ENCODE results near the gene ARL14.

GRCh38 chr3:160691151-160691550, 14.2 kb downstream of the ARL14 start:
- no peak for TF ChIP-seq POLR2A (IDR thresholded peaks at IDR 0.05)
- TF ChIP-seq, protein P1, sequence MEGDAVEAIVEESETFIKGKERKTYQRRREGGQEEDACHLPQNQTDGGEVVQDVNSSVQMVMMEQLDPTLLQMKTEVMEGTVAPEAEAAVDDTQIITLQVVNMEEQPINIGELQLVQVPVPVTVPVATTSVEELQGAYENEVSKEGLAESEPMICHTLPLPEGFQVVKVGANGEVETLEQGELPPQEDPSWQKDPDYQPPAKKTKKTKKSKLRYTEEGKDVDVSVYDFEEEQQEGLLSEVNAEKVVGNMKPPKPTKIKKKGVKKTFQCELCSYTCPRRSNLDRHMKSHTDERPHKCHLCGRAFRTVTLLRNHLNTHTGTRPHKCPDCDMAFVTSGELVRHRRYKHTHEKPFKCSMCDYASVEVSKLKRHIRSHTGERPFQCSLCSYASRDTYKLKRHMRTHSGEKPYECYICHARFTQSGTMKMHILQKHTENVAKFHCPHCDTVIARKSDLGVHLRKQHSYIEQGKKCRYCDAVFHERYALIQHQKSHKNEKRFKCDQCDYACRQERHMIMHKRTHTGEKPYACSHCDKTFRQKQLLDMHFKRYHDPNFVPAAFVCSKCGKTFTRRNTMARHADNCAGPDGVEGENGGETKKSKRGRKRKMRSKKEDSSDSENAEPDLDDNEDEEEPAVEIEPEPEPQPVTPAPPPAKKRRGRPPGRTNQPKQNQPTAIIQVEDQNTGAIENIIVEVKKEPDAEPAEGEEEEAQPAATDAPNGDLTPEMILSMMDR (IDR thresholded peaks at IDR 0.05): no peak

Data from ovary (tissue), 3 donors.